PFSK-1 (cell line): Measurements from ENCODE around the gene DRGX.

ENCODE experiments used
- FOXP2 ChIP-seq: optimal IDR thresholded peaks from 2 replicates; pipeline ENCODE3; 2011; ENCODE audit warnings: borderline replicate concordance, control low read depth, inconsistent platforms; ENCODE audit not compliant: insufficient read depth; ENCODE audit errors: extremely low read length, extremely low read depth
- POLR2AphosphoS5 ChIP-seq: IDR thresholded peaks from 2 replicates; pipeline ENCODE4 v1.6.1; 2012; ENCODE audit warnings: low read depth, mild to moderate bottlenecking, control low read depth, low read length, moderate library complexity
- REST ChIP-seq, 2 experiments: IDR thresholded peaks; 2 replicates each; pipeline versions ENCODE4 v1.6.1 to v1.8.0; 2011 to 2012; ENCODE audit warnings: low read depth in 2 of 2, low read length in 2 of 2, control low read depth in 1 of 2, inconsistent platforms in 1 of 2, mild to moderate bottlenecking in 1 of 2, moderate library complexity in 1 of 2; ENCODE audit not compliant: insufficient read depth in 1 of 2
- SIN3A ChIP-seq: IDR thresholded peaks from 2 replicates; pipeline ENCODE4 v1.6.1; 2012; ENCODE audit warnings: mild to moderate bottlenecking, low read length, moderate library complexity, borderline replicate concordance; ENCODE audit not compliant: insufficient read depth
- TAF1 ChIP-seq: IDR thresholded peaks from 2 replicates; pipeline ENCODE4 v1.6.1; 2012; ENCODE audit warnings: low read length, control low read depth, borderline replicate concordance; ENCODE audit not compliant: insufficient read depth

The DRGX gene

GRCh38 chr10:49393301-49393700, 2.6 kb downstream of the DRGX start:
- TF ChIP-seq SIN3A (no peak), TAF1 (no peak), FOXP2 (no peak), REST (IDR thresholded peaks at IDR 0.05; ENCODE audit: insufficient read depth in 1 of 2, low read depth in 2 of 2, low read length in 2 of 2) (no peak), POLR2AphosphoS5 (no peak)

- no peak for TF ChIP-seq SIN3A
- no peak for TF ChIP-seq FOXP2
- TF ChIP-seq REST (IDR thresholded peaks at IDR 0.05; ENCODE audit: insufficient read depth in 1 of 2, low read depth in 2 of 2, low read length in 2 of 2): no peak
- TF ChIP-seq POLR2AphosphoS5: no peak
These were observed 6.4 kb downstream of the DRGX start for GRCh38 chr10:49389361-49389933.

- TF ChIP-seq REST (IDR thresholded peaks at IDR 0.05; ENCODE audit: insufficient read depth in 1 of 2, low read depth in 2 of 2, low read length in 2 of 2) (no peak), FOXP2 (no peak), POLR2AphosphoS5 (no peak), SIN3A (no peak), TAF1 (no peak)
These were observed 7.7 kb downstream of the DRGX start for GRCh38 chr10:49388161-49388560.

GRCh38 chr10:49387071-49387470, 8.8 kb downstream of the DRGX start:
- TF ChIP-seq FOXP2: no peak
- TF ChIP-seq REST (IDR thresholded peaks at IDR 0.05; ENCODE audit: insufficient read depth in 1 of 2, low read depth in 2 of 2, low read length in 2 of 2): no peak
- no peak for TF ChIP-seq TAF1
- no peak for TF ChIP-seq POLR2AphosphoS5
- no peak for TF ChIP-seq SIN3A

- no peak for TF ChIP-seq FOXP2
- no peak for TF ChIP-seq REST (IDR thresholded peaks at IDR 0.05; ENCODE audit: insufficient read depth in 1 of 2, low read depth in 2 of 2, low read length in 2 of 2)
- TF ChIP-seq SIN3A: no peak
- no peak for TF ChIP-seq TAF1
- TF ChIP-seq POLR2AphosphoS5: no peak
These were observed 9.7 kb downstream of the DRGX start for GRCh38 chr10:49385939-49386922.
